GM12892 (cell line): ENCODE data around the gene PCDHA7.

ENCODE experiments used
- POLR2A ChIP-seq: IDR thresholded peaks from 2 replicates; pipeline ENCODE4 v1.6.1; 2011; ENCODE audit warnings: low read depth, low read length, control low read depth
- POLR2AphosphoS5 ChIP-seq: IDR thresholded peaks from 2 replicates; pipeline ENCODE4 v1.6.1; 2011; ENCODE audit warnings: low read depth, low read length, control low read depth
- TAF1 ChIP-seq: IDR thresholded peaks from 2 replicates; pipeline ENCODE4 v1.6.1; 2011; ENCODE audit warnings: low read depth, mild to moderate bottlenecking, control low read depth, low read length, borderline replicate concordance

GRCh38 chr5:140822281-140822629 lies 11.8 kb upstream of the PCDHA7 start:
- no peak for TF ChIP-seq POLR2AphosphoS5
- no peak for TF ChIP-seq POLR2A
- no peak for TF ChIP-seq TAF1
